GOT3 (cell line): Measurements from ENCODE around the gene ANXA8L1.
"Not testable (repeated sequence)": the region's sequence is repeated elsewhere in the genome, so short reads cannot be mapped to it uniquely, and the experiment has no call there.

ENCODE experiments used
- DNase-seq: peaks from one replicate; lab custom pipeline; 2025; ENCODE audit warnings: mixed read lengths; lab: John Stamatoyannopoulos, UW

The ANXA8L1 gene

DNA sequence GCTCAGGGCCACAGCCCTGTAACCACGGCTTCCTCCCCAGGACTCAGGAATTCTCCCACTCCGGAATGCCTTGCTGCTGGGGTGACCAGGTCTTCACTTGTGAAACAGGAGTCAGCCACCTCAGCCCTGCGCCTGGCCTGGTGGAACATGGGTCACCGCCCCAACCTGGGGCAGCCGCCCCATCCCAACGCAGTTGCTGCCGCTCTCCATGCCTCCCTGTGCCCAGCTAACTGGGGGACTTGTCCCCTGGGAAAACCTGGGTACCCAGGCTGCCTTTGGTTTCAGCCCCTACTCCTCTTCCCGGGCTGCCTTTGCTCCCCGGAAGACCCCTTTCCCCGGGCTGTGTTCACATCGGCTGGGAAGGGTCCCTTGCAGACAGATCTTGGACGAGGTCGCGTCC, 22.2 kb downstream of the ANXA8L1 start:
- not testable (repeated sequence) for DNase-seq

- DNase-seq, result not testable (repeated sequence)
Measured at GRCh38 chr10:46398212-46398886, 22.8 kb downstream of the ANXA8L1 start.

DNA sequence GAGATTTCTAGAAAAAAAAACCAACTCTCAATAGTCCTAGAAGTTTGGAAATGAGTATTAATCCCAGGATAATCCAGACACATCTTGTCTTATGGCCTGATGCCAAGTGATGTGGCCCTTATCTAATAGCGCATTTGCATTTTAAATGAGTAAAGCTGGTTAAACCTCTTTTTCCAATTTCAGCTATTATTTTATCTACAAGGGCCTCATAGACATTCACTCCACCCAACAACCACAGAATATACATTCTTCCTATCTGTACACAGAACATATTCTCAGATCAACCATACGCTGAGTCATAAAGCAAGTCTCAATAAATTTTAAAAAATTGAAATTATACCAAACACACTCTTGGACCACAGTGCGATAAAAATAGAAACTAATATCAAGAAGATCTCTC, 34.0 kb downstream of the ANXA8L1 start:
- not testable (repeated sequence) for DNase-seq

DNA sequence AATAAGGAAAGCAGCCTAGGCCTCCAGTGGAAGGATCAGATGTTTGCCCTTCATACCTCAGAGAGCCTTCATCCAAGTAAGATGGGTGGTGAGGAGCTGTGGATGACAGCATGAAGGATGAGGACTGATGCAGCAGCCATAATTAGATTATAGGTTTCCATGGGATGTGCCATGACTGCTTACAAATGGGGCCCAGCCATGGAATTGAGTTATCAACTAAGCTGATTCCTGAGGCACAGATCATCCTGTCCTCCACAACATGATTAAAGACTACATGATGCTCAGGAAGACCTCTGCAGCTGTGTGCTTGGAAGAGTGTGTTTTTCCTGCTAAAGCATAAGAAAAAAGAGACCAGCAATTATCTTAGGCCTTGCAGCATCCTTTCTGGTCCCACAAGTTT, 35.5 kb downstream of the ANXA8L1 start:
- not testable (repeated sequence) for DNase-seq

- not testable (repeated sequence) for DNase-seq
Measured at GRCh38 chr10:46412665-46413064, 37.1 kb downstream of the ANXA8L1 start.

- DNase-seq, result not testable (repeated sequence)
Measured at GRCh38 chr10:46415291-46415690, 39.7 kb downstream of the ANXA8L1 start.

DNA sequence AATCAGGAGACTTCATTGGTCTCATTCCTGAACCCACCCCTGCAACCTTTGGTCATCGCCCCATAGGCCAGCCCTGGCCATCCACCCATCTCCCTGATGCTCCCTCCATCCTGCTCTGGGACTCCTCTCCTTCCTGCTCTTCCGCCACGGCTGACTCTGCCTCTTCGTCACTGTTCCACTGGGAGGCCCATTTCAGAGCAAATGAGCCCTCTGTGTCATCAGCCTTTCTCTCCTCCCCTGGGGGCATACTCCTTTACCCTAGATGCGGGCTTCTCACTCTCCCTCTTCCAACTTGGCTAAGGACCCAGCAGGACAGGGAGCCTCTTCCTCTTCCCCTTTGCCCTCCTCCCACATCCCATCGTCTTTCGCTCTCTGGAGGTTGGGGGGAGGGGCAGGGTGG, 42.7 kb downstream of the ANXA8L1 start:
- not testable (repeated sequence) for DNase-seq

DNA sequence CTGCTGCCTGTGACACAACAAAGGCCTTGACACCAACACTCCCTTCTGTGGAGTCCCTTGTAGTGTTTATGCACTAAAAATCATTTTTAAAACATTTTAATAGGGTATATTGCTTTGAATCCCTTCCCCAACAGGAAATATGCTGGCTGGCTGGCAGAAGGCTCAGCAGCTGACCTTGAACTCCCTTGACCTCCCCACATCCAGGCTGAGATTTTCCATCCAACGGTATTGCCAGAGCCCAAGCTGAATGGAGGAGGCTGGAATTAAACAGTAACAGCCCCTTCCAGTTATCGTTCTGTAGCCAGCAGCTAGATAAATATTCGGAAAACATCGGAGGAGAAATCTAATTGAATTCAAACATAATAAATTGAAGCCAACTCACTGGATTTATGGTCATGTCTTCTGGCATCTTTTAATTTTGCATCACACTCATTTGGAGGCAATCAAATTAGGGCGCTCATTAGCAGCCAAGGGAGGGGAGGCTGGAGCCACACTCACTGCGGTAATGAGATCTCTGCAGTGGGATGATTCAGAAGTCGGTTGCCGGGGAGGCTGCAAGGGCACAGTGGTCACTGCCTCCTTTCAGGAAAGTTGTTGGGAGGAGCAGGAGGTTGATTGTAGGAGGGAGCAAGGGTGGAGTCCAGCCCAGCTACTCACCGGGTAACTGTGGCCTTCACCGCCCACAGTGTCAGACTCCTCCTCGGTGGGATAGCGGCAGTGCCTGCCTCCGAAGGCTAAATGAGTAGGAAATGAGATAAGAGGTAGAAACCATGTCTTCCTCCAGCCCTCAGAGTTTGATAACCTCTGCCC, 44.2 kb downstream of the ANXA8L1 start:
- DNase-seq, result not testable (repeated sequence)

GRCh38 chr10:46423550-46423949, 48.0 kb downstream of the ANXA8L1 start:
- not testable (repeated sequence) for DNase-seq

- DNase-seq, result not testable (repeated sequence)
Measured at GRCh38 chr10:46440942-46441341, 65.4 kb downstream of the ANXA8L1 start.
